GM19238 (cell line): Measurements from ENCODE around the gene ZC3H12D.
"Not testable (repeated sequence)": the region's sequence is repeated elsewhere in the genome, so short reads cannot be mapped to it uniquely, and the experiment has no call there.

ENCODE experiments used
- DNase-seq: peaks from one replicate; pipeline ENCODE4 v3.0.0; 2011; ENCODE audit warnings: low spot score; ENCODE audit not compliant: insufficient read length

ZC3H12D gene

DNA sequence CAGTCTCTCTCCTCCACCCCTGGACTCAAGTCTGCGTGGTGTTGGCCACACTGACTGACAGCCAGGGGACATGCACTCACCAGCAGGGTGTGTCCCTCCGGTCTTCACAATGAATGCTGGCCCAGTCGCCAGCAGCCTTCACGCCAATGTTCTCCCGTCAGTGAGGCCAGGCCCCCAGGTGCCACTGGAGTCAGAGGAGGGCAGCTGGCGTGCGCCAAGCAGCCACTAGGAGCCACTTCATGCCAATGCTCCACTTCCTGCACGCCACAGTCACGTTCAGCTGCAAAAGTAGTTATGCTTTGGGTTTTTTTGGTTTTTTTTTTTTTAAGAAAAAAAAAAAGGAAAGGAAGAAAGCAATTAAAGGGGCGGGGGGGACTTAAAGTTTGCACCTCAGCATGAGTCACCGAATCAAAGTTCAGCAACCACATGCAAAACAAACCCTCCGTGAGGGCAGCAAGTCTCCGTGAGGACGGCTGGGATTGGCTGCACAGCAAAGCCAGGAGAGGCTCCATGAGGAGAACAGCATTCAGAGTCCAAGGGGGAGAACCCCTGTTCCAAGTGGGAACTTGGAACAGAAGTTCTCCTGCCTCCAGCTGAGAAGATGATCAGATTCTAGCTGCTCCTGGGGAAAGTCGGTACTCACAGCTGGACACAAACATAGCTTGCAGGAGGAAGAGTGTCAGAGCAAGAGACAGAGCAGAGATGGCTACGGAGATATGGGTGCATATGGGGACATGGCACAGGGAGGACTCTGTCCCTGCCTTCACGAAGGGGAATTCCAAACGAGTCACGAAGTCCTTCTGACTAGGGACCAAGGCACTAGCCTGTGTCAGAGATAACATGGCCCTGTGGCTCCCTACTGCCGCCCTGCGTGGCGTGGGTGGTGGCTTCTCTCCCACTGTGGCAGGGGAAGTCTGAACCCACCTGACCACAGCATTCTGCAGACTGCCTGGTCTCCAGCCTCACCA, at the start of gene ZC3H12D:
Gene ZC3H12D, minus strand, starts transcription at position 282 of the 968 bp plus-strand sequence. CDS start 10,471 bp downstream, outside the sequence.
- no peak for DNase-seq

DNA sequence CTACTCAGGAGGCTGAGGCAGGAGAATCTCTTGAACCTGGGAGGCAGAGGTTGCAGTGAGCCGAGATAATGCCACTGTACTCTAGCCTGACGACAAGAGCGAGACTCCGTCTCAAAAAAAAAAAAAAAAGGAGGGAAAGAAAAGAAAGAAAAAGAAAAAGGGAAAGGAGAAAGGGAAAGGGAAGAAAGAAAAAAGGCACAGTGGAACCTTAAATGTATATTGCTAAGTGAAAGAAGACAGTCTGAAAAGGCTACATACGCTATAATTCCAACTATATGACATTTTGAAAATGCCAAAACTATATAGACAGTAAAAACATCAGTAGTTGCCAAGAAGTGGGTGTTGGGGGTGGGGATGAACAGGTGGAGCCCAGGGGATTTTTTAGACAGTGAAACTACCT, 44.8 kb upstream of the ZC3H12D start:
- DNase-seq: no peak

DNA sequence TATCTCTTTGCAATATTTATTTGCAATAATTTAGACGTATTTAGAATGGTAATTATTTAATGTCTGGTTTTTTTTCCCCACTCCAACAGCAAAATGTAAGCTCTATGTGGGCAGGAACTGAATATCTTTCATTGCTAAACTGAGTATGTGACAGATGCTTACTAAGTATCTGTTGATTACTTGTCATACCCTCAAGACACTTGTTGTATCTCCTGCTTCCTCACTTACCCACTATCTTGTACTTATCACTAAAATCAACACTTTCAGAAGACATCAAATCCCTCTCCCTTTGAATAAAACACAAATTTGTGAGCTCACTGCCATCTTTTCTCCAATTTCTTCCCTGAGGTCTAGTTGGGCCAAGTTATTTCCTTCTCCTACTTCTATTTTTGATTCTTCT, 30.7 kb upstream of the ZC3H12D start:
- DNase-seq: no peak

DNA sequence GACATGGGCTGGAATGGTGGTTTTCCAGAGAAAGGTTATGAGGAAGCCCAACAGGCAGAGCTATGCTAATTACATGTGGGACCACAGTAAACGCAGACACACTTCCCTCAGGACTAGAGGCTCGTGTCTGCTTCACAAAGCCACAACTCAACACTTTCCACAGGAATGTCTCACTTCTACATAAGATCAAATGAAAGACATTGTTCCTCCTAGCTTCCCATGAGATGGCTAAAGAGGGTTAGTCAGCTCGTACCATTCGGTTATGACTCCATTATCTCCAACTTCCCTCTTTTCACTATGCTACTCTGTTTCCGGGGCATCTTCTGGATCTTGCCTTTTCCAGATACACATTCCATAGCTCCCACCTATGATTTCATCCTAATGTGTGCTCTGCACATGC, 29.1 kb upstream of the ZC3H12D start:
- no peak for DNase-seq

DNA sequence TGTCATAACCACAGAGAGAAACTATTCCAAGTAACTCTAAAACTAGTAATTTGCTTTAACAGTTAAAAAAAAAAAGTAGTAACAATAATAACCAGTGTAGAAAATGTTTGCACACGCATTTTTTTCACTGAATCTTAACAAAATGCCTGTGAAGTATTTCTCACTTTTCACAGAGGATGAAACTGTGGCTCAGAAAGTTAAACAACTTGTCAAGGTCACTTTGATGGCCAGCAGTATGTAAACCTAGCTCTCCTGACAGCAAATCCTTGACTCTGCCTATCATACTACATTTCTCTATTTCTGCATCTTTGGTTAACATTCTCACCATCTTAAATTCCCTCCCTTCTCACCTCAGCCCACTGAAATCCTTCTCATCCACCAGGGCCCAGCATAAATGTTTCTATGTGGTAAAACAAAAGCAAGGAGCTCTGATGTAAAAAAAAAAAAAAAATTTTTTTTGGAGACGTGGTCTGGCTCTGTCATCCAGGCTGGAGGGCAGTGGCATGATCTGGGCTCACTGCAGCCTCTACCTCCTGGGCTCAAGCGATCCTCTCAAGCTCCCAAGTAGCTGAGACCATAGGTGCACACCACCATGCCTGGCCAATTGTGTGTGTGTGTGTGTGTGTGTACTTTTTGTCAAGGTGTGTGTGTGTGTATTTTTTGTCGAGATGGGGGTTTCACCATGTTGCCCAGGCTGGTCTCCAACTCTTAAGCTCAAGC, 26.1 kb upstream of the ZC3H12D start:
- DNase-seq: no peak

DNA sequence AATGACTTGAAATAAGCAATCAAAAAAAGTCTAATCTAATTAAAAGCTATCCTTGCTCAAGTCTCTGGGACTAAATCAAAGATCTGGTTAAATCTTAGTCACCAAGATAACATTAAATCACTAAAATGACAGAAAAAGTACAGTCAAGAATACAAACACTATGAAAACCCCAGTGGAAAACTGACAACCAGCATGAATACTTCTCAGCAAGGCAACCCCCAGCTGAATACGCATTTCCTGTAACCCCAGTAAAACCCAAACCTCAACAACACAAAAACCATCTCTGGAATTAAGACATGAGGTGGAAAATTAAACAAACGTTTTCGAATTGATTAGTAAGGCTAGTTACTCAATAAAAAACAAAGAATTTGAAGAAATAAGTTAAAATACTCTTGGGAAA, 23.7 kb upstream of the ZC3H12D start:
- no peak for DNase-seq

DNA sequence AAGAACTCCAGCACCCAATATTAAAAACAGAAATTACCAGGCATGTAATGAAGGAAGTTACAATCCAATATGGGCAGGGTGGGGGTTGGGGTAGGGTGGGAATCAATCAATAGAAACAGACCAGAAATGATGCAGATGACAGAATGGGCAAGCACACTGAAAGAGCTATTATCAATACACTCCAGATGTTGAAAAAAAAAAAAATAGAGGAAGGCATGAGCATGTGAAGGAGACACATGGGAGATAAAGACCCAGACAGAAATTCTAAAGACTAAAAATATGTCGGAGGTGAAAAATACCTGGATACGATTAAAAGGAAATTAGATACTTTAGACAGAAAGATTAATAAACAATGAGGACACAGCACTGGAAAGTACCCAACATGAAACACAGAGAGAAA, 19.1 kb upstream of the ZC3H12D start:
- no peak for DNase-seq

DNA sequence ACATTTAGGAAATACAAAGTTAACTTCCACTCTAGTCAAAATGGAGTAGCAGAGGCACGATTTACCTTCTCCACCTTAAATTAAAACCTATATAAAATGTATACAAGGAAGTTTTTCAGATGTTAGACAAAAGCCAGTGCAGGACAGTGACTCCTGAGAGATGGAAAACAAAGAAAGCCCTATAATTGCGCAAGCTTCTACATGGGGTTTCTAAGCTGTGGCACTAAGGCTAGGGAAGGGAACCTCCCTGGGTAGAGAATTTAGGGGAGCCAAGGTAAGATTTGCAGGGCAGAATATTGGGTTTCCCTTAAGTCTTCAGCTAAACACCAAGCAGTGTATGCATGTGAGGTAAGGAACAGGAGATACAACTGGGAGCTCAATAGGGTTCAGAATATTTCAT, 18.5 kb upstream of the ZC3H12D start:
- DNase-seq: no peak

DNA sequence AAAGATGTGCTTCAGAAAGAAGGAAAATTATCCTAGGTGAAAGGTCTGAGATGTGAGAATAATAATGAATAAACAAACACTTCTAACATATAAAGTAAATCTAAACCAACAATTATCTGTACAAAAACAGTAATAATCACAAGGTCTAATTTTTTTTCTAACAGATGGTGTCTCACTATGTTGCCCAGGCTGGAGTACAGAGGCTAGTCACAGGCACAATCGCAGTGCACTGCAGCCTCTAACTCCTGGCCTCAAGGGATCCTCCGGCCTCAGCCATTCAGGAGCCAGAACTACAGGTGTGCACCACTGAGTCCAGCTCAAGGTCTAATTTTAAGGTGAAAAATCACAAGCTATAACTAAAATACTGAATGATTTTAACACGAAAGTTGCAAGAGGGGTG, 17.0 kb upstream of the ZC3H12D start:
- no peak for DNase-seq

DNA sequence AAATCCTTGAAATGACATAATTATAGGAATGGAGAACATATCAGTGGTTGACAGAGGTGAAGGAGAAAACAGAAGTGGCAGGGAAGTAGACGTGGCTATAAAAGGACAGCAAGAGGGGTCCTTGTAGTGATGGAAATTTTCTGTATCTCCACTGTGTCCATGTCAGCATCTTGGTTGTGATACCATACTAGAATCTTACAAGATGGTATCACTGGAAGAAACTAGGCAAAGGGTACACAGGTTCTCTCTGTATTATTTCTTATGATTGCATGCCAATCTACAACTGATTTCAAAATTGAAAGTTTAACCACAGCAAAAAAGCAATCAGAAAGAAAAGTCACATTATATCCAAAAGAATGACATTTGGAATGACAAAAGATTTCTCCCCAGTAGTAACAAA, 16.4 kb upstream of the ZC3H12D start:
- DNase-seq: no peak

DNA sequence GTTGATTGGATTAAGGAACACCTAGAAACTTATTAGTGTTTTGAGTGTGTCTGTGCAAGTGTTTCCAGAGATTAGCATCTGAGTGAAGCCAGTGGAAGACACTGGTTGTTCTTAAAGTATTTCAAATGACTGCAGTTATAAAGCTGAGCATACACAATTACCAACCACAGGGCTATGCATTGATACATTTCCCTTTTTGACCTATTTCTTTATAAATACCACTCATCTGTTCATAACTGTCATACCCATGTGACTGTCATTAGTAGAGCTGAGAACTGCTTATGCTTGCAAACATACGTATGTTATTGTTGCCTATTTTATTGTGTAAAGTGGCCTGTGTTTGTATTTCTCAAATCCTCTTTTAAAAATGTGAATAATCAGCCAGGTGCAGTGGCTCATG, 15.3 kb upstream of the ZC3H12D start:
- DNase-seq: no peak

DNA sequence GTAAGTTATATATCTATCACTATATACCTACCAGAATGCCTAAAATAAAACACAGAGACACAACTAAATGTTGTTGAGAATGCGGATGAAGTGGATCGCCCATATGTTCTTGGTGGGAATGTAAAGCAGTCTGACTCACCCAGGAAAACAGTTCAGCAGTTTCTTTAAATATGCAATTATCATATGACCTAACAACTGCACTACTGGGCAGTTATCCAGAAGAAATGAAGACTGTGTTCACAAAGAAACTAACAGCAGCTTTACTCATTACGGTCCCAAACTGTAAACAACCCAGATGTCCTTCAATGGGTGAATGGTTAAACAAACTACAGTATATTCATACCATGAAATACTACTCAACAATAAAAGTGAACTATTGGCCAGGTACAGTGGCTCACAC, 14.3 kb upstream of the ZC3H12D start:
- no peak for DNase-seq

DNA sequence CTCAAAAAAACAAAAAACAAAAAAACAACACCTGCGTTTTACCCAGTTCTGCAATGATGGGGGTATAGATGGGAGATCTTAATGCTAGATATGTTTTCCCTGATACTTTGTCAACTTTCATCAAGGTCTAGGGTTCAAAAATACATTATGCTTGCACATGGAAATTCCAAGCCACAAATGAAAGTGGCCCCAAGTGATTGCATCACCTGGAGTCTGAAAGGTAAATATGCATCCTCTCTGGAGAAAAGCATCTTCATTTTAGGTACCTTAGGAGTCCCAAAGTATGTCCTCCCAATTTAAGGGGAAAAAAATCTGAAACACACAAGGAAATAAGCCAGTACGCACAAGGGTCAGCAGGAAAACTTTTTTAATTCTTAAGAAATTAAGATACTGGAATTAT, 12.6 kb upstream of the ZC3H12D start:
- DNase-seq: no peak

DNA sequence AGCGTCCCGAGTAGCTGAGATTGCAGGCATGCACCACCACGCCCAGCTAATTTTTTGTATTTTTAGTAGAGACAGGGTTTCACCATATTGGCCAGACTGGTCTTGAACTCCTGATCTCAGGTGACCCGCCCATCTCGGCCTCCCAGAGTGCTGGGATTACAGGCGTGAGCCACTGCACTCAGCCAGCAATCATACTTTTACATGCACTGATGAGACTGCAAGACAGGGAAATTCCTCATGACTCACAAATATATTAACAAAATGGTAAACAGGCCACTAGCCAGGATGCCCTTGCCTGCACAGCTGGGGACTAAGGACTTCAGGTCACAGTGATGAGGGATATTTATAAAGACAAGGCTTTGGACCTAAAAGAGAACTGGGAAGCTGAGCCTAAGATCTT, 11.8 kb upstream of the ZC3H12D start:
- not testable (repeated sequence) for DNase-seq

DNA sequence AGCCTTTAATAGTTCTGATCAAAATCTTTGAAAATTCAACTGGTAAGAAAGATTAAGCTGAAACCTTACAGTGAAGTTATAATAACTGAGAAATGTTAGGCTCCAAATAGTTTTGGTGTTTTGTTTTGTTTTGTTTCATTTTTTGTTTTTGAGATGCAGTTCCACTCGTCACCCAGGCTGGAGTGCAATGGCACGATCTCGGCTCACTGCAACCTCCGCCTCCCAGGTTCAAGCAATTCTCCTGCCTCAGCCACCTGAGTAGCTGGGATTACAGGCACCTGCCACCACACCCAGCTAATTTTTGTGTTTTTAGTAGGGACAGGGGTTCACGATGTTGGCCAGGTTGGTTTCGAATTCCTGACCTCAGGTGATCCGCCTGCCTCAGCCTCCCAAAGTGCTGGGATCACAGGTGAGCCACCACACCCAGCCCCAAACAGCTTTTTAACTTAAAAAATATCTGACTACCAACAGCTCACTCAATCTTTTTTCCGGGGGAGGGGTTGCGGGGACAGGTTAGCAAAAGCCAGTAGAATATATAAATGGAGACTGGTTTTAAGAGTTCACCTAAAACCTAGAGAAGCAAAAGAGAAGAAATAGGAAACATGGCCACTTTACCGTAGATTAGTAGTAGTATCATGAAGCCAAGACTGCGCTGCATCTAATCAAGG, 10.7 kb upstream of the ZC3H12D start:
- DNase-seq: not testable (repeated sequence)

DNA sequence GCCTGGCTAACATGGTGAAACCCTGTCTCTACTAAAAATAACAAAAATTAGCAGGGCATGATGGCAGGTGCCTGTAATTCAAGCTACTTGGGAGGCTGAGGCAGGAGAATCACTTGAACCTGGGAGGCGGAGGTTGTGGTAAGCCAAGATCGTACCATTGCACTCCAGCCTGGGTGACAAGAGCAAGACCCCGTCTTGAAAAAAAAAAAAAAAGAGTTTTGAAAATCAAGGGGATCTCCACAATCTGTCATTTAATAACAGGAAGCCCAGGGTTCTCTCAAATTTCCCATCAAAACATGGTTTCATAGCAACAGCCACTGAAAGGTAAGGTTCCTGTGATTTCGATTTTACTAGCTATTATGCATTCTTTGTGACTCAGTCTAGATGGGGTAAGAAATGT, 10.0 kb upstream of the ZC3H12D start:
- not testable (repeated sequence) for DNase-seq

DNA sequence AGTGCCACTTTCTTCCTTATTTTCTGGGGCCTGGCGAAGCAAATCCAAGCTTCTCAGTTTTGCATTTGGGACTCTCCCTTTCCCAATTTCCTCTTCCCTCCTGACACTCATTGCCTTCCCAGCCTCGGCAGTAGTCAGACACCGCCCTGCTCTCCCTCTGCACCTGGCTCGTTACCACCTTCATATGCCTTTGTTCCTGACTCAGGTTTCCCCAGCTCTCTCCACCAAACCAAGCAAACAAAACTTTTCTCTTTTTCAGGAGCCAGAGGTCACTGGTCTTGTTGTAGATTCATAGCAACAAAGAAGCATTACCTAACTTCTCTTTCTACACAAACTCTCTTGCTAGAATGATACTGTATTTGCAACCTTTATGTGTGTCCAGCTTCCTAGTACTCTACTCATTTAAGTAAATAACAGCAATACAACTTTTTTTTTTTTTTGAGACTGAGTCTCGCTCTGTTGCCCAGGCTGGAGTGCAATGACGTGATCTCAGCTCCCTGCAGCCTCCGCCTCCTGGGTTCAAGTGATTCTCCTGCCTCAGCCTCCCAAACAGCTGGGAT, 9.0 kb upstream of the ZC3H12D start:
- no peak for DNase-seq

DNA sequence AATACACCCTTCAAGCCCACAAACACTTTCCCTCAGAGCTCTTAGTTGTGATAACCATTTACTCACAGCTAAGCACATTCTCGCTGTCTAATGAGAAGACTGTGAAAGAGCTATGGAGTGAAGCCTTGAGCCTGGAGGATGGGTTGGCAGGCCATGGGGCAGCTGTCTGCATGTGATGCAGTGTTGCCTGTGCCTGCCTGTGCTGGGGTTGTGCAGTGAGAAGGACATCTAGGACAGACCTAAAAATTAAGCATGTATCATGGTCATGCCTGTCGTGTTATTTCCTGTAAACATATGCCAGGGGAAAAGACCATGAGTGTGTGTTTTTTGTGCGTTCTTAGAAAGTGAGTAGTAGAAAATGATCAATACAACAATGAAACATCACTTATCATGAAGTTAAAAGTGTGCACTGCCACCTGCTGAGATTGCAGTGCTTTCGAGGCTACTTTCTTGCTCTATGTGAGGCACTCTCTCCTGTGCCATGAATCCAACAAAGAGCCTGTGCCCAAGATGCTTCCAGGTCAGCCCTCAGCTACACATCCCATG, 8.1 kb upstream of the ZC3H12D start:
- DNase-seq: no peak

DNA sequence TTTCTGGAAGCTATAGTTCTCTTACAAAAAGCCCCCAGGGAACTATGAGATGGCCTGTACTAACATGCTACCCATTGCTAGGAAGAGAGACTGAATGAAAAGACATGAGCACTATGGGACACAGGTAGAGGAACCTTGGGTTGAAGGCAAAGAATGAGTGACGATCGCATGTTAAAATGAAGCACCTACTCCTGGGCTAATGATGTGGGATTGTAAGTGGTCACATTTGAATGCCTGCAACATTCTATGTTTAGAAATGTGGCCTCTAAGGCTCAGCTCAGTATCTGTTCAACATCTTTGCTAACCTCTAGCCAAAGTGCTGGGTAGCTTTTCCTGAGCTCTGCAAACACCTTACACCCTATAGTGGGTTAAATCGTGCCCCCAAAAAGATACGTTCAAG, 5.2 kb upstream of the ZC3H12D start:
- DNase-seq: no peak

DNA sequence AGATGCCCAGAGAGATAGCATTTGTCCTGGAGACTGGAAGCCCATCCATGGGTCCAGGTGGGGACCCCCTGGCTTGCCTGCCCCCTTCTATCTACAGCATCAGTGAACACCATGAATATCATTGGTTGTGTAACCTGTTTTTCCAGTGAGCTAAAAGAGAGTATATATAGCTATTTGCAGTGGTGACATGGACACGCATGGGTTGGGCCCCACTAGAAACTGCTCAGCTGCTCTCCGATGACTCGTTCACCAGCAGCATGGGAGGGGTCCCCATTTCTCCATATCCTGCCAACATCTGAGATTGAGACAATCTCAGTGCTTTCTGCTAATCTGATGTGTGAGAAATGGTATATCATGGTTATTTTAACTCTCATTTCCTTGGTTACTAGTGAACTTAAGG, 4.0 kb upstream of the ZC3H12D start:
- DNase-seq: no peak

DNA sequence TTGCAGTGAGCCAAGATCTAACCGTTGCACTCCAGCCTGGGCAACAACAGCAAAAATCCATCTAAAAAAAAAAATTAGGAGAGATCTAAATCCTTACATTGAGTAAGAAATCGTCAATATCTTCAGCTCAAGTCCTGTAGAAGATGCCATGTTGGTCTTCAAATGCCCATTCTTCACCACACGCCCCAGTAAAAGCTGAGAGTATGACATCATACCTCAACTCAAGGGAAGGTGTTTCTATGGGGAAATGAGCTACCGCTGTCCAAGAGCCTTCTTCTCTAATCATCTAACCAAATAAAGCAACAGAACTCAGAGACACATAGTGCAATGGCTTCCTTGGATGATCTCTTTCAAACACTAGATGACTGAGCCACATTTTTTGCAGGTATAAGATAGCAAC, 2.5 kb upstream of the ZC3H12D start:
- DNase-seq: no peak
